Mesenchymal stem cell (in vitro differentiated cells and primary cell): ENCODE measurements around the gene NUDT9.
"Not testable (repeated sequence)": the region's sequence is repeated elsewhere in the genome, so short reads cannot be mapped to it uniquely, and the experiment has no call there.

ENCODE experiments used
- DNase-seq: peaks from one replicate; pipeline ENCODE4 v3.0.0-alpha.2; 2013
- H2AFZ ChIP-seq: one replicate; pipeline ENCODE4 v1.6.1; 2013; ENCODE audit warnings: low read depth, mild to moderate bottlenecking, control low read depth, inconsistent platforms, low read length, moderate library complexity
- H2AK5ac ChIP-seq: 2 replicates; pipeline ENCODE4 v1.6.1; 2013; ENCODE audit warnings: low read length, moderate library complexity, mild to moderate bottlenecking, inconsistent platforms; ENCODE audit not compliant: severe bottlenecking
- H2BK120ac ChIP-seq: one replicate; pipeline ENCODE4 v1.6.1; 2013; ENCODE audit warnings: low read depth, mild to moderate bottlenecking, inconsistent platforms, low read length, moderate library complexity
- H2BK12ac ChIP-seq, 2 experiments: one replicate each; pipeline ENCODE4 v1.6.1; 2013; ENCODE audit warnings: inconsistent platforms in 2 of 2, low read length in 2 of 2, mild to moderate bottlenecking in 2 of 2, moderate library complexity in 2 of 2, control low read depth in 1 of 2
- H2BK15ac ChIP-seq: one replicate; pipeline ENCODE4 v1.6.1; 2013; ENCODE audit warnings: mild to moderate bottlenecking, low read depth, inconsistent platforms; ENCODE audit not compliant: poor library complexity, severe bottlenecking
- H2BK5ac ChIP-seq: 2 replicates; pipeline ENCODE4 v1.6.1; 2013; ENCODE audit warnings: low read depth, mild to moderate bottlenecking, low read length, control low read depth, inconsistent platforms; ENCODE audit not compliant: poor library complexity, severe bottlenecking
- H3K14ac ChIP-seq, 2 experiments: one replicate each; pipeline ENCODE4 v1.6.1; 2013; ENCODE audit warnings: inconsistent platforms in 2 of 2, low read length in 2 of 2, control low read depth in 1 of 2, mild to moderate bottlenecking in 1 of 2, moderate library complexity in 1 of 2
- H3K18ac ChIP-seq, 2 experiments: one replicate each; pipeline ENCODE4 v1.6.1; 2013; ENCODE audit warnings: inconsistent platforms in 2 of 2, low read length in 2 of 2, control low read depth in 1 of 2, low read depth in 1 of 2, mild to moderate bottlenecking in 1 of 2
- H3K23ac ChIP-seq, 2 experiments: one replicate each; pipeline ENCODE4 v1.6.1; 2013; ENCODE audit warnings: inconsistent platforms in 2 of 2, low read length in 2 of 2, mild to moderate bottlenecking in 2 of 2, moderate library complexity in 2 of 2, control low read depth in 1 of 2
- H3K27ac ChIP-seq: 2 replicates; pipeline ENCODE4 v1.5.1; 2013; ENCODE audit warnings: mild to moderate bottlenecking, moderate library complexity, low read length, control low read depth, inconsistent platforms; ENCODE audit not compliant: poor library complexity, severe bottlenecking
- H3K27me3 ChIP-seq, 2 experiments: 2 replicates each; pipeline versions ENCODE4 v1.6.1 to v1.7.0; 2013; ENCODE audit warnings: low read length in 2 of 2, mild to moderate bottlenecking in 2 of 2, moderate library complexity in 2 of 2, control low read depth in 1 of 2, inconsistent platforms in 1 of 2; ENCODE audit not compliant: control insufficient read depth in 1 of 2, insufficient read depth in 1 of 2
- H3K36me3 ChIP-seq, 2 experiments: 2 replicates each; pipeline versions ENCODE4 v1.6.1 to v1.7.0; 2013; ENCODE audit warnings: low read length in 2 of 2, control low read depth in 1 of 2, inconsistent platforms in 1 of 2, low read depth in 1 of 2, mild to moderate bottlenecking in 1 of 2; ENCODE audit not compliant: insufficient read depth in 2 of 2, control insufficient read depth in 1 of 2
- H3K4ac ChIP-seq, 2 experiments: one replicate each; pipeline ENCODE4 v1.6.1; 2013; ENCODE audit warnings: inconsistent platforms in 2 of 2, low read length in 2 of 2, mild to moderate bottlenecking in 2 of 2, moderate library complexity in 2 of 2, control low read depth in 1 of 2, low read depth in 1 of 2
- H3K4me1 ChIP-seq: 2 replicates; pipeline ENCODE4 v1.6.1; 2013; ENCODE audit warnings: low read depth, low read length, control low read depth; ENCODE audit not compliant: control insufficient read depth, insufficient read depth
- H3K4me2 ChIP-seq: 2 replicates; pipeline ENCODE4 v1.6.1; 2013; ENCODE audit warnings: low read length, mild to moderate bottlenecking, inconsistent platforms; ENCODE audit not compliant: poor library complexity, severe bottlenecking
- H3K4me3 ChIP-seq, 2 experiments: 2 replicates each; pipeline versions ENCODE4 v1.5.1 to v1.7.0; 2013; ENCODE audit warnings: low read length in 2 of 2, mild to moderate bottlenecking in 2 of 2, control low read depth in 1 of 2, low read depth in 1 of 2; ENCODE audit not compliant: insufficient read depth in 1 of 2
- H3K79me1 ChIP-seq: replicated peaks from 2 replicates; pipeline ENCODE4 v1.6.1; 2013; ENCODE audit warnings: mild to moderate bottlenecking, control low read depth, low read length, inconsistent platforms; ENCODE audit not compliant: poor library complexity, severe bottlenecking
- H3K9ac ChIP-seq: 2 replicates; pipeline ENCODE4 v1.7.0; 2013; ENCODE audit warnings: mild to moderate bottlenecking, low read length, moderate library complexity
- H3K9me3 ChIP-seq: 2 replicates; pipeline ENCODE4 v1.7.0; 2013; ENCODE audit warnings: mild to moderate bottlenecking, low read length; ENCODE audit not compliant: control insufficient read depth
- H4K8ac ChIP-seq: one replicate; pipeline ENCODE4 v1.6.1; 2013; ENCODE audit warnings: inconsistent platforms, mild to moderate bottlenecking, low read length, moderate library complexity
- H4K91ac ChIP-seq: one replicate; pipeline ENCODE4 v1.6.1; 2013; ENCODE audit warnings: mild to moderate bottlenecking, low read length, inconsistent platforms
- WGBS: methylation state at CpG from one replicate; pipeline ENCODE4 v1.1.7; 2013; ENCODE audit warnings: mixed read lengths; 5-methylcytosine and 5-hydroxymethylcytosine counted together

The NUDT9 gene

DNA sequence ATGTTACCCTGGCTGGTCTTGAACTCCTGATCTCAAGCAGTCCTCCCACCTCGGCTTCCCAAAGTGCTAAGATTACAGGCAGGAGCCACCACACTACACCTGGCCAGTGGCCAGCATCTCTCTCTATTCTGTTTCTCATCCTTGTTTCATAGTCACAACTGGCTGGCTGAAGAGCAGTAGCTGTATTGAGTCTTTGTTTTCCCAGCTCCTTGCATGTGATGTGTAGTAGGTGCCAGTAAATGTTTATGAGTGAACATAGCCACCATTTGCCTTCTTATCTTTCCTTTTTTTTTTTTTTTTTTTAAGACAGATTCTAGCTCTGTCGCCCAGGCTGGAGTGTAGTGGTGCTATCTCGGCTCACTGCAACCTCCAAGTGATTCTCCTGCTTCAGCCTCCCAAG, 23.6 kb downstream of the NUDT9 start:
- Histone ChIP-seq H2BK5ac (no peak overlapping the region), H3K27me3 (no peaks in the 10 kb centered on the region), H3K18ac (no peak overlapping the region), H3K79me1 (peaks cover 8% of the 10 kb centered on the region), H2AFZ (no peak overlapping the region), H4K8ac (no peak overlapping the region), H3K9me3 (no peaks in the 10 kb centered on the region), H3K9ac (no peak overlapping the region), H3K36me3 (peaks cover 5 to 62% of the 10 kb centered on the region in 2 experiments), H3K23ac (no peak overlapping the region), H2BK12ac (no peak overlapping the region), H3K14ac (no peak overlapping the region), H3K4me1 (no peaks in the 10 kb centered on the region), H3K4ac (no peak overlapping the region), H3K27ac (no peak overlapping the region), H3K4me2 (no peak overlapping the region), H2AK5ac (no peak overlapping the region), H4K91ac (no peak overlapping the region), H2BK120ac (no peak overlapping the region), H3K4me3 (no peak overlapping the region), H2BK15ac (no peak overlapping the region)
- DNase-seq, result no peak
- 55% methylated on average over 2 of the region's 3 CpGs for WGBS

GRCh38 chr4:87446375-87446774, 24.0 kb downstream of the NUDT9 start:
- not testable (repeated sequence) for H3K14ac ChIP-seq, H3K27ac ChIP-seq, H4K8ac ChIP-seq, H3K18ac ChIP-seq, H3K9ac ChIP-seq, H3K4me3 ChIP-seq, H3K4me2 ChIP-seq, H3K23ac ChIP-seq, DNase-seq, H2AFZ ChIP-seq, H3K27me3 ChIP-seq, H3K4ac ChIP-seq, H4K91ac ChIP-seq, H3K79me1 ChIP-seq, H2BK12ac ChIP-seq, H3K4me1 ChIP-seq, H2BK5ac ChIP-seq, H3K9me3 ChIP-seq, H2AK5ac ChIP-seq, H2BK15ac ChIP-seq, H2BK120ac ChIP-seq
- 90% methylated on average over 3 of the region's 6 CpGs for WGBS
- H3K36me3 ChIP-seq, result peaks cover 5 to 64% of the 10 kb centered on the region in 2 experiments

DNA sequence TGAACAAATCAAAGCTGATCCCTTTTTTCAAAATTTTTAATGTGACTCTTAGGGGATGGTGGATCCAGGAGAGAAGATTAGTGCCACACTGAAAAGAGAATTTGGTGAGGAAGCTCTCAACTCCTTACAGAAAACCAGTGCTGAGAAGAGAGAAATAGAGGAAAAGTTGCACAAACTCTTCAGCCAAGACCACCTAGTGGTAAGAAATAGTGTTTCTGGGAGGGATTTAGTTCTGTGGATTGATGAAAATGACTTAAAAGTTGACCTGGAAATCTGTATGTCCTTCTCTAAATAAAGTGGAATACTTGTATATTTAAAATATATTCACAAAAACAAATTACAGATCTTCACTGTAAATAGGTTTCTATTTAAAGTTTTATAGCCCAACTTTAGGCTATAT, 29.2 kb downstream of the NUDT9 start:
- H3K9ac ChIP-seq, result no peak overlapping the region
- H3K18ac ChIP-seq, result no peak overlapping the region

GRCh38 chr4:87458913-87459312, 36.5 kb downstream of the NUDT9 start:
- H3K14ac ChIP-seq, result no peak overlapping the region
- no peak overlapping the region for H3K23ac ChIP-seq
- H3K4me2 ChIP-seq, result no peak overlapping the region
- H3K36me3 ChIP-seq, result peaks cover 0 to 32% of the 10 kb centered on the region in 2 experiments
- H2BK120ac ChIP-seq, result no peak overlapping the region
- H3K79me1 ChIP-seq, result peaks cover 4% of the 10 kb centered on the region
- H2AFZ ChIP-seq, result no peak overlapping the region
- H3K9ac ChIP-seq, result no peak overlapping the region
- no peaks in the 10 kb centered on the region for H3K4me1 ChIP-seq
- no peak overlapping the region for H2BK5ac ChIP-seq
- no peak overlapping the region for H2BK15ac ChIP-seq
- H3K4ac ChIP-seq, result no peak overlapping the region
- H3K4me3 ChIP-seq, result no peak overlapping the region
- H4K8ac ChIP-seq, result no peak overlapping the region
- no peaks in the 10 kb centered on the region for H3K9me3 ChIP-seq
- no peak overlapping the region for H3K27ac ChIP-seq
- no peak overlapping the region for H2AK5ac ChIP-seq
- DNase-seq, result no peak
- H3K18ac ChIP-seq, result no peak overlapping the region
- no peak overlapping the region for H2BK12ac ChIP-seq
- H4K91ac ChIP-seq, result no peak overlapping the region
- no peaks in the 10 kb centered on the region for H3K27me3 ChIP-seq
- WGBS, result 100% methylated on average over 4 of the region's 4 CpGs

More for the DNA sequence above, 29.2 kb downstream of the NUDT9 start:
- DNase-seq, result peak; percentile 6
- no peak overlapping the region for H3K4ac ChIP-seq
- no peaks in the 10 kb centered on the region for H3K9me3 ChIP-seq
- no peak overlapping the region for H2BK15ac ChIP-seq
- H2BK12ac ChIP-seq, result no peak overlapping the region
- H3K4me3 ChIP-seq, result no peak overlapping the region
- peaks cover 7% of the 10 kb centered on the region for H3K79me1 ChIP-seq
- no peak overlapping the region for H4K8ac ChIP-seq
- no peak overlapping the region for H3K14ac ChIP-seq
- no peaks in the 10 kb centered on the region for H3K27me3 ChIP-seq
- no peak overlapping the region for H2AFZ ChIP-seq
- no peak overlapping the region for H3K27ac ChIP-seq
- no peak overlapping the region for H2AK5ac ChIP-seq
- no peaks in the 10 kb centered on the region for H3K4me1 ChIP-seq
- H2BK120ac ChIP-seq, result no peak overlapping the region
- no peak overlapping the region for H2BK5ac ChIP-seq
- no peak overlapping the region for H3K4me2 ChIP-seq
- no peak overlapping the region for H4K91ac ChIP-seq
- no peak overlapping the region for H3K23ac ChIP-seq
- peaks cover 11 to 51% of the 10 kb centered on the region in 2 experiments for H3K36me3 ChIP-seq
